Stimulated activated CD4-positive, alpha-beta T cell treated with anti-CD3 and anti-CD28 coated beads, Interleukin-4, amount 100 ng/mL, for 1 hour (primary cell): Measurements from ENCODE around the gene PSG5.
"Not testable (repeated sequence)": the region's sequence is repeated elsewhere in the genome, so short reads cannot be mapped to it uniquely, and the experiment has no call there.

Source experiments
- DNase-seq: peaks from one replicate; pipeline ENCODE4 v3.0.0-alpha.2; 2020

Gene PSG5

DNA sequence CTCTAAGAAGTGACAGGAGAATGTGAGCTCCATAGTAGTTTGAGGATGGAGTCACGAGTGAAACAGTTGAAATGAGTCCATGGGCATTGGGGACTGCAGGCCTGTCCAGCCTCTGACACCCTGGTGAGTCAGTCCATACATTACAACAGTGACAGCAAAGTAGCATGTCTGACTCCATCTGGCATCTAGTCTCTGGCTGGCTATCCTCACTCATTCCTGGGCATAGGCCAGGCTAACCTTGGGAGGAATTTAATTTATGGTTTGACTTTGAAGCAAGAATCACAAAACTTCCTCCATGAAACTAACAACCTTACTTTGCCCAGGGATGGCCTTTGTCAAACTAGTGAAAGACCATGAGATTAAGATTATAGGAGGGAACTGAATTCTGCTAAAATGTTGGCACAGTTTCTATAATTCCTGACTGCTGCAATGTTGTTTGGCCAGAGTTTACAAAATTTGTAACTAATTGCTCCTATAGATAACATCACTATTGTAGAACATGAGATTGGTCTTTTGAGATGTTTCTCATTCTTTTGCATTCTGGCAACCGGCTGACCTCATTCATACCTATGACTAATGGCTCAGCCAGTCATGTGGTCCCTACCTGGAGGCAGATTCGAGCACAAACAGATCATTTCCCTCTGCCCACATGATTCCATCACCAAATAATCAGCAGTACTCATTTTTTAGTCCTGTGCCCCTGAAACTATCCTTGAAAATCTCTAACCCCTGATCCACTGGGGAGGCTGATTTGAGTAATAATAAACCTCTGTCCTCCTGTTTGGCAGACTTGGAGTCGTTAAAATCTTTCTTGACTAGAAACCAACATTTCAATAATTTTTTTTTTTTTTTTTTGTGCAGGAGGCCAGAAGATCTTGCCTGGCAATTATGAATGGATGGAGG, 4.2 kb downstream of the PSG5 start:
- DNase-seq = not testable (repeated sequence)

DNA sequence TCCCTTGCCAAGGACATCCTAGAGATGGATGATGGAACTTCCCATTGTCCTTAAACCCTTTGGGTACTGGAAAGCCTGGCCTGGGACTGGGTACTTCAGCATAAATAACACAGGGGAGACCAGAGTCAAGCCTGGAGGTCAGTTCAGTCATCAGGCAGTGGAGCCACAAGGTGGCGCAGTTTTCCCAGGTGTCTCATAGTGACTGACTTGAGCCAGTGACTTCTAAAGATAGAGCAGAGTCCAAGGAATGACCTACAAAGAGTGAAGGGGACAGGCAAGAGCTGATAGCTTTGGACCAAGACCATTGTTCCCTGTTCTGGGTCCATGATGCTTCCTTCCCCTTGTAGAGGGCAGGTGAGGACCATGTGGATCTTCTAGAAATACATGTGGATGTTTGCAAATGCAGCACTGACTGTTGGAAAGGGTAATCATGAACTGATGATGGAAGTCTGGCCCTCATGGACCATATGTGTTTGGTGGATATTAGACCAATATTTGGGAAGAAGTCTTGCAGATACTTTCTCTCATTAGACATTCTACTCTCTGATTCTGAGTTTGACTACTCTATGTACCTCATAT, 6.7 kb downstream of the PSG5 start:
- not testable (repeated sequence) for DNase-seq

DNA sequence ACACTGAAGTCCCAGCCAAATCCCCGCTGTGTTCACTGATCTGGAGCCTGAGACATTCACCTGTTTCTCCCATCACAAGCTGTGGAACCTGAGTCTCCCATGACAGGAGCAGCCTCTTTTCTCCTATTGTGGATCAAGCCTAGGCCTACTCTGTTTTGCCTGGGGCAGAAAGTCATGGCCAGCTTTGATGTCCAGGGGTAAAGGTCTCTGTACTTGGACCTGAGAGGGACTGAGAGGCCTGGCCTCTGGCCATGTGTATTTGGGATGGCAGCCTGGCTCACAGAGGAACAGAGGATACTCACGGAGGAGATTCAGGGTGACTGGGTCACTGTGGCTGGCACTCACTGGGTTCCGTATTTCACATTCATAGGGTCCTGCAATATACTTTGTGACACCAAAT, 7.8 kb downstream of the PSG5 start:
- DNase-seq = not testable (repeated sequence)

DNA sequence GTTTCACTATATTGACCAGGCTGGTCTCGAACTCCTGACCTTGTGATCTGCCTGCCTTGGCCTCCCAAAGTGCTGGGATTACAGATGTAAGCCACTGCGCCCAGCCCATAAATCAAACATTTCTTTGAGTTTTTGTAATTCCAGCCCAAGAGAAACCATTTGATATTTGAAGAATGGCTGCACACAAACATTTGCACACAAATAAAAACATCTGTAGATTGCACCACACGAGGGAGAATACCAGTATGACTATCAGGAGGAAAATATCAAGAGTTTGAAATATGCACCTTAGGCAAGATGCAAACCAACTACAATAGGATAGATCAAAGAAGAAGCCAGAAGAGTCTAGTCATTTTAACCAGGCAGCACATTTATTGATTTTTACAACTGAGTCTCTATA, 20.4 kb downstream of the PSG5 start:
- DNase-seq = not testable (repeated sequence)

DNA sequence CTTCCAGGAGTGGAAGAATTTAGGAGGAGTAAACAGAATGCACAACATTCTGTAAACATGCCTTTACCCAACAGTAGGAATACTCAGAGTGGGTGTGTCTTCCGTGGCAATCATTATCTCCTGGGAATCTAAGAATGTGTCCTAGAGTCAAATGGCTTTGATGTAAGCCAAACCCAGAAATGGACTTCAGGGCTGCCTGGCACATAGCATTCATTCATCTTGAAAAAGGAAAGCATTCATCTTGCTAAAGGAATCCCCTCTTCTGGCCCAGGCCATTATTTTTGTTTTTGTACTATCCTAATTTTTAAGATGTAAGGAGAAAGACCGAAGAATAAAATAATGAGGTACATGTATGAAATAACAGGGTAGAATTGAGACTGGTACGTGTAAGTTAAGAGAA, 23.2 kb downstream of the PSG5 start:
- DNase-seq = not testable (repeated sequence)

DNA sequence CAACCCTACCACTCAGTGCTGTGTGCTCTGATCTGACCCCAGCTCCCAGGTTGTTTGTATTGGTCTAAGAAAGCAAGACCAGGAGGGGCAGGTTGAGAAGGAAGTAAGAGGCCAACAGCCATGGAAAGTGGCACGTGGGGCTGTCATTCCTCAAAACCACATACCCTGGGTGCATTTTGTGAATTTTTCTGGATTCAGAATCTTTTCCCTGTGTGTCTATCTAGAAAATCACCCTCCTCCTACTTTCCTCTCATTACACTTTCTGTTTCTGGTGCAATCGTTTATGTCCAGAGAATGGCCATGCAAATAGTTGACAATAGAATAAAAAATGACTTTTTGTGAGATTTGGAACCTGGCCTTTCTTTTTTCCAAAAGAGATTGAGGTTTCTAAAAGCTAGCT, 24.1 kb downstream of the PSG5 start:
- DNase-seq = not testable (repeated sequence)

DNA sequence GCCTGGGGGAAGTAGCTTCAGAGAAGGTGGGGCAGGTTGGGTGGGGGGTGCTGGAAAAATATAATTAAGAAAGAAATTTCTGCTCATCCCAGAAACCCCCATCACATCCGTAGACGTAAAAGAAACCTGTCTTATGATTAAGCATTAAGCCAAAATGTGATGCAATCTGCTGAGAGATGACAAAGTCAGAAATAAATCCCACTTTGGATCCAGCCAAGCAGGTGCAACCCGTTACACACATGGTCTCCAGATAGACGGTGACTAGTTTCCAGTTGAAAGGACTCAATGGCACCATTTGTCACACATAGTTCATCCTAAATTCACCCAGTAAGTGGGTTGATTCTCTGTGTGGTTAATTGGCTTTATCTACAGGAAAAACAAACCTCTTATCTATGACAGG, 34.1 kb downstream of the PSG5 start:
- DNase-seq = no peak

DNA sequence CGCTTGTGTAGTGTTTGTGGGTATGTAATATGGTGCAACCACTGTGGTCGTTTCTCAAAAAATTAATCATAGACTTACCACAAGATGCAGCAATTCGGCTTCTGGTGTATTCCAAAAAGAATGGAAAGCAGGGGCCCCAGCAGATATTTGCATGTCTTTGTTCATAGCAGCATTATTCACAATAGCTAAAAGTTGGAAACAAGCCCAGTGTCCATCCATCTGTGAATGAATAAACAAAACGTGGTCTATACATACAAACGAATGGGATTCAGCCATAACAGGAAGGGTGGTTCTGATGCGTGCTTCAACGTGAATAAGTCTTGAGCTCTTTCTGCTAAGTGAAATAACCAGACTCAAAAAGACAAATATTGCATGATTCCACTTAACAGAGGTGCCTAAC, 36.5 kb downstream of the PSG5 start:
- DNase-seq = not testable (repeated sequence)

DNA sequence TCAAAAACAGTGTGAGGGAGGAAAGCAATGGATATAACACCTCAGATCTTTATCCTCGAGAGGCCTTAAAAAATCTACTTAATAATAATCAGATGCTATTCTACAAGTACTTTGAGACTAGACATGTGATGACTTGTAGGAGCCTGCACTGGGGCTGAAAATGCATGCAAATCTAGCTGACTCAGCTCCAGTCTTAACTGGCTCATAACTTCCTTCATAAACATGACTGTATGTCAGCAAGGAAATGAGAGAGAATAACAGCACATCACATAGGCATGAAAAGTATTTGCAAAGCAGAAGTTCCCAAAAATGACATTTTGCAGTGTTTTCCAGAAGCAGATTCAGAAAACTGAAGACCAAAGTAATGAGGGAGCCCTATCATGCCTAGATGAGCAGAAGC, 38.1 kb downstream of the PSG5 start:
- DNase-seq = no peak

DNA sequence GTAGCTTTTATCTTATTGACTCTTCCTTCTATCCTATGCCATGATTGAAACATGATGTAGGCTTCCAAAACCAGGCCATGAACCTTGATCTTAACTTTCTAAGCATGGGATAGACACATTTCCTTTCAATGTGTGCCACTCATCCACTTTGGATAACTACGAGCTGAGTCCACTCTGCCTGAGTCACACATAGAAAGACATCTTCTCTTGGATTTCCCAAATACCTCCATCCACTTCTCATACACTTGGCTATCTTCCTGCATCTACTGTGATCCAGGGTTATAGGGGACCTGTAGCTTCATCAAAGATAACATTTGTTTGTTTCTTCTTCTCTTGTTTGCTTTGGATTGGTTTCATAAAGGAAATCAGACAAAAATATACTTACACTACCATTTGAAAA, 44.6 kb downstream of the PSG5 start:
- DNase-seq = not testable (repeated sequence)

DNA sequence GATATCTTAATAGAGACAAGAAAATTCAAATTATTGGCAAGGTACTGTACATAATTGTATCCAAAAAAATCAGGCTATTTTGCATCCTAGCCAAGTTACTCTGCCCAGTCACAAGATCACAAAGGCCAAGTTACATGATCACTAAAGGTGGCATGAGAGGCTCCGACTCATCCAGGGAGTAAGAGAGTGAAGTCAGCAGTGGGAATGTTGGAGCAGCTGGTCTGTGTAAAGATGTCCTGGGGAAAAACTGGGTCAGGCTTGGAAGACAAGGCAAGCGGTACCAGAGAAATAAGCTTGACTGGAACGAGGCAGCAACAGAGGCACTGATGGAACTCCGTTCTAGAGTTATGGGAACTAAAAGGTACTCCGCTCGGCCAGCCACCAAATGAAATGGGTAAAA, 53.6 kb downstream of the PSG5 start:
- no peak for DNase-seq

DNA sequence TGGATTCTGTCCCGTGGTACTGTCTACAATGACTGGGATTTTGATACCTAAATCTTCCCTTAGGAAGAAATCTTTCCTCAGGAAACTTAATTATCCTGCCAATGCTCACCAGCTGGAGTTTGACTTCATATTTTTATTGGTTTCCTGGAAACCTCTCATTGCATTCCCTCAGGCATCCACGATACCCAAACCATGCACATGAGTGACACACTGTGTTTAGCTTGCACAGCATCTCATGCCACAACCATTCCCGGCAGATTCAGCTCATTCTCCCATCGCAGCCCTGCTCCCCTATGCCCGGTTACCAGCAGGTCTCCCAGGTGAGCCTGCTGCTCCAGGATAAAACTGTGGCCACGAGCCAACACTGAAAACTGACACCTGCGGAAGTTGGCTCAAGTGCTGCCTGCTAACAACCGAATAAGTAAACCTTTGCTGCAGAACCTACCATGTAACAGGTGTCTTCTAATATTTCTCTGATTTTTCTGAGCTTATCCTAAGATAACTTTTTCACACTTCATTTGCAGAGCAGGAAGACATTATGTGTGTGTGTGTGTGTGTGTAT, 55.0 kb downstream of the PSG5 start:
- not testable (repeated sequence) for DNase-seq

DNA sequence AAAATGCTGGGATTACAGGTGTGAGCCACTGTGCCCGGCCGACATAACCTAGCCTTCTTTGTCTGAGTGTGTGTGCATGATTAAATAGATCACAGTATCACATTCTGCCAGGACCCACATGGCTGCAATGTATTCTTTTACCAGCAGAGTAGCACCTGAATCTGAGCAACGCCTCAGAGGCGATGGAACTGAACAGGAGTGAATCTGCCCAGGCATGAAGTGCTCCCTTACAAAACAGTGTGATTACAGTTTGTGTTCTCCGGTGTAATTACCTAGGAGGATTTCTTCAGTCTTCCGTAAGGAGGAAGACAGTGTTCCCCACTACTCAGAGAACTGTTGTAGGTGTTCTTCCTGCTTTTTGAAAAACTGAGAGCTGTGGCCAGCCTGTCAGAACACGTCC, 57.1 kb downstream of the PSG5 start:
- not testable (repeated sequence) for DNase-seq

DNA sequence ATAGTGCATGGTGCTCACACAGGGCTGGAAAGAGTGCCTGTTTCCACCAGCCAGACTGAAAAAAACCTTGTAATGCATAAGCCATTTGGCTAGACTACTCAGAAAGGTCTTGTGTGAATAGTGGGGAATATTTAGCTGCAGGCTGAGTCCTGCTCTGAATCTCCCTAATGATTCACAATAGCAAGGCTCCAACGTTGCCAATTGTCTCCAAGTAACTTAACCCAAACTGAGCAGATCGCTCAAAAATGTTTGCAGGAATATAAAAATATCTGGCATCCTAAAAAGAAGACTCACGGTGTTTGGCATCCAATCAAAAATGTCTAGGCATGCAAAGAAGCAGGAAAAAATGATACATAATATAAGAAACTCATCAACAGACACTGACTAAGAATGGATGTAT, 59.0 kb downstream of the PSG5 start:
- DNase-seq = not testable (repeated sequence)

DNA sequence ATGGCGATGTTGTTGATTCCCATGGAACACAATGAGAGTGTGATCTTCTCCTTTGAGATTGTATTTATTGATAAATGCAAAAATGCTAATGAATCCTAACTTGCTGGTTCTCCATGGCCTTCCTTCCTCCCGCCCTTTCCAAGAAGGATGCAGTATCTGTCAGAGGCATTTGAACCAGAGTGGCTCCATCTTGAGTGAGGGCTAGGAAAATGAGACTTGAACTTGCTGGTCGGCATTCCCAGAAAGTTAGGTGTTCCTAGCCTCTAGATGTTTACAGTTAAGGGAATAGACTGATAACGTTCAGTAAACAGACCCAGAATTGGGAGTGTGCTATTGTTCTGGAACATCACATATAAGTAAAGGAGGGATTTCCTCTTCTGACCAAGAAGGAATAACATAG, 59.6 kb downstream of the PSG5 start:
- DNase-seq = no peak

DNA sequence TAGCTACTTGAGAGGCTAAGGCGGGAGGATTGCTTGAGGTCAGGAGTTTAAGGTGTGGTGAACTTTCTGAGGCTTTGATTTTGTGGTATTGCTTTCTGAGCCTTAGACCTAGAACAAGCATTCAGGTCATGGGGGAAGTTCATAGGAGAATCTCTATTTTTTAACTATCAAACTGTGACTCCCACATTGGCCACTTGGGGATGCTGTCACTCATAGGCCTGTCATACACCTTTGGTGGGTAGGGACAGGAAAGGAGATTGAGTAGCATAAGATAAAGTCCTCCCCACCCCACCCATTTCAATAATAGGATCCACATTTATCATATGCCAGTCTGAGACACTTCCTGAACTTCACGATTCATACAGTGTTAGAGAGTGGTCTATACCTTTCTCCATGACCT, 62.0 kb downstream of the PSG5 start:
- no peak for DNase-seq

DNA sequence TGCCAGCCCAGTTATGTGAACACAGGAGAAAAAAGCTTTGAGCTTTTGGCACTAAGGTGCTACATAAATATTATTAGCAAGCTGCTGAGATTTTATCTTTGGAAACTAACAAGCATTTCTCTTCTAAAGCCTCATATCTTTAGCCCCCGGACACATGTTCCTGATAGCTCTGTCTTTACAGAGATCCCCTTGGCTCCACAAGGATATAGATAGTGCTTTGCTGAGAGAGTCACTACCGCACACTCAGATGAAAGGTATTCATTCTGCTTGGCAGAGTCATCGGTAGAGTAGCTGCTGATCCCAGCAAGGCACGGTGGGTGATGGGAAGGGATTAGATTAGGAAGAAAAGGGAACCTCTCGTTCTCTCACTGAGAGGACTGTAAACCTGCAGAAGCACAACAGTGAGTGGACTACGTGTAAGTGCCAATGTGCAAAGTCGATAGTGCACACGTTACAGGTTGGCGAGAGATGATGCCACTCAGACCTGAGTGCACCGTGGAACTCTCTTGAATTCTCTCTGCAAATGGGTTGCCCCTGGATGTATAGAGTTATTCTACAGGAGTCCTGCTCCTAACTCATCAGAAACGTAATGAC, 65.8 kb downstream of the PSG5 start:
- DNase-seq = not testable (repeated sequence)

DNA sequence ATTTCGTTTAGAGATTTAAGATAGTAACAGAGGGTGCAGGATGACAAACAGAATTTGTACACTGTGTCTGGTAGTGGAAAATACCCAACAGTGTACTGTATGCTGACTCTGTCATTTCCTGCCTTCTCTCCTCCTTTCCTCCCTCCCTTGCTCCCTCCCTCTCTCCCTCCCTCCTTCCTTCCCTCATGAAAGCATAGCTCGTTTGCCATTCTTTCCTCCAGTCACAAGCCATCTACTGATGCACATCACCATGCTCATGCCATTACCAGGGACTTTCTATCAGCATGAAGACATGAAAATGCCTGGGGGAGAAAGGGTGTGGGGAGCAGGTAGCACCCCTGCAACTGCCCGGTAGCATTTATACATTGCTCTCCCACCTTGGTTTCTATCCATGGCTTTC, 66.8 kb downstream of the PSG5 start:
- not testable (repeated sequence) for DNase-seq
